HG03442 (cell line): ENCODE data around the gene UBE2R2.
A peak's percentile ranks its signal among the peaks of the same experiment; 100 is the strongest.
"Not testable (repeated sequence)": the region's sequence is repeated elsewhere in the genome, so short reads cannot be mapped to it uniquely, and the experiment has no call there.

Experiments used
- ATAC-seq: cut with Tn5 transposase; IDR thresholded peaks from one replicate; pipeline ENCODE4 v1.9.1; 2021; ENCODE audit warnings: mild to moderate bottlenecking, moderate library complexity; ENCODE audit not compliant: unreplicated experiment

UBE2R2 gene

GRCh38 chr9:33816327-33817252, at the start of gene UBE2R2:
TSS of gene UBE2R2 (plus strand) at chr9:33817160. CDS start at chr9:33817758, 598 bp downstream.
- ATAC-seq, result peak; percentile 55

GRCh38 chr9:33770156-33770880, 46.6 kb upstream of the UBE2R2 start:
- ATAC-seq, result not testable (repeated sequence)

GRCh38 chr9:33773135-33773534, 43.8 kb upstream of the UBE2R2 start:
- ATAC-seq, result not testable (repeated sequence)

- not testable (repeated sequence) for ATAC-seq
These were observed 42.8 kb upstream of the UBE2R2 start for GRCh38 chr9:33774074-33774659.

GRCh38 chr9:33776578-33776977, 40.4 kb upstream of the UBE2R2 start:
- ATAC-seq, result no peak

- ATAC-seq, result peak; percentile 60
These were observed 38.1 kb upstream of the UBE2R2 start for GRCh38 chr9:33778700-33779351.

GRCh38 chr9:33780276-33780675, 36.7 kb upstream of the UBE2R2 start:
- ATAC-seq, result no peak

GRCh38 chr9:33781736-33782135, 35.2 kb upstream of the UBE2R2 start:
- ATAC-seq, result no peak

GRCh38 chr9:33782395-33783152, 34.4 kb upstream of the UBE2R2 start:
- ATAC-seq, result no peak

- ATAC-seq, result no peak
These were observed 31.0 kb upstream of the UBE2R2 start for GRCh38 chr9:33785914-33786313.

GRCh38 chr9:33786681-33787080, 30.3 kb upstream of the UBE2R2 start:
- ATAC-seq, result no peak

- ATAC-seq, result no peak
These were observed 29.1 kb upstream of the UBE2R2 start for GRCh38 chr9:33787839-33788238.

- not testable (repeated sequence) for ATAC-seq
These were observed 27.5 kb upstream of the UBE2R2 start for GRCh38 chr9:33789429-33789828.

GRCh38 chr9:33791117-33791516, 25.8 kb upstream of the UBE2R2 start:
- no peak for ATAC-seq

GRCh38 chr9:33793496-33793895, 23.5 kb upstream of the UBE2R2 start:
- ATAC-seq, result not testable (repeated sequence)

GRCh38 chr9:33794560-33794959, 22.4 kb upstream of the UBE2R2 start:
- no peak for ATAC-seq

- no peak for ATAC-seq
These were observed 21.7 kb upstream of the UBE2R2 start, which contains the start of gene PRSS3 for GRCh38 chr9:33795281-33795680. TSS of gene PRSS3 (plus strand) at chr9:33795561. CDS start at chr9:33795574, 13 bp downstream.

- no peak for ATAC-seq
These were observed 21.1 kb upstream of the UBE2R2 start for GRCh38 chr9:33795819-33796218.

GRCh38 chr9:33796679-33797078, 20.3 kb upstream of the UBE2R2 start:
- not testable (repeated sequence) for ATAC-seq

GRCh38 chr9:33797837-33798236, 19.1 kb upstream of the UBE2R2 start:
- no peak for ATAC-seq
